HuH-7 (cell line): Measurements from ENCODE around the gene CEACAM18.
"Not testable (repeated sequence)": the region's sequence is repeated elsewhere in the genome, so short reads cannot be mapped to it uniquely, and the experiment has no call there.

Source experiments
- DNase-seq: peaks from one replicate; pipeline ENCODE4 v3.0.0; 2011; ENCODE audit warnings: low spot score

Gene CEACAM18

DNA sequence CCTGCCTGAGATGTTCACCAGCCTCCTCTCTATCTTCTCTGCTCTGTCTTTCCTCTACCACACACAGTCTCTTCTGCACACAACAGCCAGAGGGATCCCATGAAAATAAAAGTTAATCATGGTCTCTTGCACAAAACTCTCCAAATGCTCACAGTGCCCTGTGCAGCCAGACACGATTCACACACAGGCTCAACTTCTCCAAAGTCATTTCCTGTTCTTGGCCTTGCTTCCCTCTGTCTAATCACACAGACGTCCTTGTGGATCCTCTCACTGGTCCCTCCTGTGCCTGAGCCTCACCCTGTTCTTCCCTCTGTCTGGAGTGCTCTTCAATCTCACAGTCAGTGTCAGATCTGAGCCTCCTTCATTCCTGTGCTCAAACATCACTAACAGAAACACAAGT is 15.4 kb downstream of the CEACAM18 start:
- DNase-seq: no peak

DNA sequence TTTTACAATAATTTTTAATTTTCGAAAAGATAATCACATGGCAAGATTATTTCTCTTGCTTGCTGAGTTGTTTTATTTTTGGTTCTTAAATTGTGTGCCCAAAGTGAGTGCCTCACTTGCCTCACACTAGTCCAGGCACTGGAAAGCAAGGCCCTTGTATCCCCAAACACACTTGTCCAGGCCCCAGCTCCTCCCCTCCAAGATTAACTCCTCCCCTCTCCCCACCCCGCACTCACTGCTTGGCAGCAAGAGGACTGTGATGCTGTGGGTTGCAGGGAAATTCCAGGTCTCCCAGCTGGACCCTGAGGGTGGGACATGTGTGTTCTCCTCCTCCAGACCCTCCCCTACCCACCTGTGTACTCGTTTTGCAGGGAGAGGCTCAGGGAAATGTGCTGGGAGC is 19.3 kb downstream of the CEACAM18 start:
- no peak for DNase-seq

DNA sequence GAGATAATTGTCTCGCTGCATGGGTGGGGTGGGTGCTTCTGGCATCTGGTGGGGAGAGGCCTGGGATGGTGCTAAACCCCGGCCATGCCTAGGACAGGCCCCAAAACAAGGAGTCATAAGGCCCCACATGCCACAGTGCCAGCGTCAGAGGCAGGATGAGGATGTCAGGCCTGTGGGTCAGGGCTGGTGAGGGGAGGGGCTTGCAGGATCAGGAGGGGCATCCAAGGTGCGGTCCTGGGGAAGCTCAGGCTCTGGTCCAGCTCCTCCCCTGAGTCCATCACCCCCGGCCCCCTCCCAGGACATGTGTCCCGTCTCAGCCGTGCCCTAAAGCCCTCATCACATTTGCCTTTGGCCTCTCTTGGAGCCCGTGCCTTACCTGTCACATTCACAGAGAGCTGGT is 22.6 kb downstream of the CEACAM18 start:
- not testable (repeated sequence) for DNase-seq

DNA sequence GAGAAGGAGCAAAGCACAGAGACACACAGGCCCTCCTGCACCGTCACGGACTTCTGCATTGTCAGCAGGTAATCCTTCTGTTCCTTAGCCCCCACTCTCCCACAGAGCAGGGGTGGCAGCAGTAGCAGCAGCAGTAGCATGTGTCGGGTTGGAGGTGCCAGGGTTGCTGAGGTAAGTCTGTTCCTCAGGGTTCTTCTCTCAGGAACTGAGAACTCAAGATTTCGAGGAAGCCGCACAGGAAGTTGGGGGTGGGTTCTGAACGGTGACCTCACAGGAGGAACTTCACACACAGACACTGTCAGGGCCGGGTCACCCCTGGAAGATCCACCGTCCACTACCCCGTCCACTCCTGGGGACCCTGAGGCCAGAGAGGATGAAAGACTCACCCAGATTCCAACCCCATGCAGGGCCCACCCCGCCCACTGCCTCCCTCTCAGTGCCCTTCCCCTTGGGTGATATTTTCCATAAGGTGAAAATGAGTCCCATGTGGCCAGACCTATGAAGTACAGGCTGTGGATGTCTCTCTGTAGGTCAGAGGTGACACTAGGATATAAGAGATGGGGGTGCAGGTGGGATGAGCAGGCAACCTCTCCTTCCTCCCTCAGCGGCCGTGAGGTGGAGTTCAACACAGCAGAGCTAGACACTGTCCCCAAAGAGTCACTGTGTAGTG is 23.4 kb downstream of the CEACAM18 start, which contains the start of gene SIGLEC12:
Gene SIGLEC12, minus strand, starts transcription at position 207 of the 670 bp plus-strand sequence. Its CDS starts 67 bp downstream, at position 140.
- no peak for DNase-seq

DNA sequence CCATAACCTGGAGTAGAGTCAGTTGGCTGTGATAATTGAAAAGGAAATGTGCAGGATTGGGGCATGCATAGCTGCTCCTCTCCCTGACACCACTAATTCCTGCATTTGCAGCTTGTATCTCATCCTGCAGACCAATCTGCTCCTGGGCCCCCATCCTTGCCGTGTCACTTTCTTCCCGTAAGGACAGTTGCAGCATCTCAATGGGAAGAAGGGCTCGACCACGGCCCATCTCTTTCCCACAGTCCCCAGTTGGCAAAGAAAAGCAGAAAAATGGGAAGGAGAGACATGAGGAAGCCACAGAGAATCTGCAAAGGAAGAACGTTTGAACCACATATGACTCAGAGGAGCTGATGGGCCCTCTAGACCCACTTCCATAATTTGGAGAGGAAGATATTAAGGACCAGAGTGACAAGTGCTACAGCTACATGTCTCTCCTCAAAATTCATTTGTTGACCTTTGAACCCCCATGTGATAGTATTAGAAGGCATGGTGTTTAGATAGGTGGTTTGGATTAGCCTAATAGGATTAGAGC is 25.0 kb downstream of the CEACAM18 start:
- no peak for DNase-seq

DNA sequence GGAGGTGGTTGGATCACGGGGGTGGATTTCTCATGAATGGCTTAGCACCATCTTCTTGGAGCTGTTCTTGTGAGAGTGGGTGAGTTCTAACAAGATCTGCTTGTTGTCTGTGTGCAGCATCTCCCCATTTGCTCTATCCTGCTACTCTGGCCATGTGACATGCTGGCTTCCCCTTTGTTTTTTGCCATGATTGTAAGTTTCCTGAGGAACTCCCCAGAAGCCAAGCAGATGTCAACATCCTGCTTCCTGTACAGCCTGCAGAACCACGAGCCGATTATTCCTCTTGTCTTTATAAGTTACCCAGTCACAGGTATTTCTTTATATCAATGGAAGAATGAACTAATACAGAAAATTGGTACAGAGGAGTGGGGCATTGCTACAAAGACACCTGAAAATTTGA is 25.6 kb downstream of the CEACAM18 start:
- DNase-seq: no peak

DNA sequence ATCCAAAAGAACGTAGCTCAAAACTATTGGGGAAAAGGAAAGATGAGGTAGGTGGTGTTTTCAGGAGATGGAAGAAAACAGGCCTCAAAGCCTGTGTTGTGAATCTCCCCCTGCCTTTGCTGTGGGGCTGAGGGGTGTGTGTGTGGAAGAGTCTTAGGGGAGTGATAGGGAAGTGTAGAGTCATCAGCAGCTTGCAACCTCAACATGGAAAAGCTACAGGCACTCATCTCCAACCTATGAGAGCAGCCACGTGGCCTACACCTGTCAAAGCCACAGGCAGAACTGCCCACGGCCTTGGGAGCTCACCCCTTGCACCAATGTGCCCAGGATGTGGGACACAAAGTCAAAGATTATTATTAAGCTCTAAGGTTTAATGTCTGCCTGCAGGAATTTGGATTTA is 27.6 kb downstream of the CEACAM18 start:
- DNase-seq: no peak

DNA sequence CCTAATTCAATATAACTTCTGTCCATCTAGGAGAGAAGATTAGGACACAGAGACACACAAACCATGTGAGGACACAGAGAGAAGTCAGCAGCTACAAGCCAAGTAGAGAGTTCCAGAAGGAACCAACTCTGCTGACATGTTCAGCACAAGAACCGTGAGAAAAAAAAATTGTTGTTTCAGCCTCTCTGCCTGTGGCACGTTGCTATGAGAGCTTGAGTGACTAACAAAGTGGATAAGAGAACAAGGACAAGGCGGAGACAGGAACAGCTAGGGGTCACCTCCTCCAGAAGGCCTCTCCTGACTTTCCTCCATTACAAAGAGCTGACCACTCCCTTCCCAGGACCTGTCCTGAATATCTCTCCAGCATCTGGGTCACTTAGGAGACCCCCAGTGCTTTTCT is 28.9 kb downstream of the CEACAM18 start:
- DNase-seq: no peak

DNA sequence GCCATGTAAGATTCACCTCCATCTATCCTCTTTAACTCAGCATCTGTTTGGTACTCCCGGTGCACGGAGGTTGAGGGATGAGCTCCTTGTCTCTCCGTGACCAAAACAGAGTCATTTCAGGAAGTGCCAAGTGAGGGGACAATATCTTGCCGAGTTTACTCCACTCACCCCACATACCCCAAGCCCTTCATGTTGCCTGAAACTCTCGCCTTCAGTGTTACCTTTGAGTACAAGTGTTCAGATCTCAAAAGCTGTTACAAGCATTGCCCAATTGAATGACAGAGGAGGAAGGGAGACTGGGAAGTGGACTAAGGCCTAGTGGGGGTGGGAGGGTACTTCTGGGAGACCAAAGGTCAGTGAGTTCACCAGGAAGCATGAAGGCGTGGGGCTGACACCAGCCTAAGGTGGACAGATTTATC is 29.3 kb downstream of the CEACAM18 start:
- DNase-seq: no peak

DNA sequence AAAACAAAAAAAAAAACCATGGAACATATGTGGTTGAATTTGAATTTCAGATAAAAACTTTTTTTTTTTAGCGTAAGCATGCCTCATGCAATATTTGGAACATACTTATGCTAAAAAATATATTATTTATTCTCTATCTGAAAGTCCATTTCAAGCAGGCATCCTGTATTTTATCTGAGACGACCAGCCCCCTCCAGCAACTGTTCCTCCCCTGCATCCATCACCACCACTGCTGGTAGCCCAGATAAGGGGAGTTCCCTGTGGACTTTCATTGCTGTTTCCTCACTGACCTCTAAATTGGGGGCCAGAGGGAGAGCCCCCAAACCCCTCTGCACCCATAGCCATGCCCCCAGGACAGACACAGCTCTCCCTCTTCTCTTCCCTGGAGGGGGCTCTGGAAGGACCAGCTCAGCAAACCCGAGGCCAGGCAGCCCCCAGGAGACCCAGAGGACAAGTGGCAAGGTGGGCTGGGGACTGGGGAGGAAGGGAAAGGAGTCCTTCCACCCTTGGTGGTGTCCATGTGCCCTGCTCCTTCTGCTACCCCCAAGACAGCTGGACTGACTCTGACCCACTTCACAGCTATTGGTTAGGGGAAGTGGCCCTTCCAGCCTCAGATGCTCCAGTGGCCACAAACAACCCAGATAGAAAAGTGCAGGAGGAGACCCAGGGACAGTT is 29.9 kb downstream of the CEACAM18 start:
- DNase-seq: no peak

DNA sequence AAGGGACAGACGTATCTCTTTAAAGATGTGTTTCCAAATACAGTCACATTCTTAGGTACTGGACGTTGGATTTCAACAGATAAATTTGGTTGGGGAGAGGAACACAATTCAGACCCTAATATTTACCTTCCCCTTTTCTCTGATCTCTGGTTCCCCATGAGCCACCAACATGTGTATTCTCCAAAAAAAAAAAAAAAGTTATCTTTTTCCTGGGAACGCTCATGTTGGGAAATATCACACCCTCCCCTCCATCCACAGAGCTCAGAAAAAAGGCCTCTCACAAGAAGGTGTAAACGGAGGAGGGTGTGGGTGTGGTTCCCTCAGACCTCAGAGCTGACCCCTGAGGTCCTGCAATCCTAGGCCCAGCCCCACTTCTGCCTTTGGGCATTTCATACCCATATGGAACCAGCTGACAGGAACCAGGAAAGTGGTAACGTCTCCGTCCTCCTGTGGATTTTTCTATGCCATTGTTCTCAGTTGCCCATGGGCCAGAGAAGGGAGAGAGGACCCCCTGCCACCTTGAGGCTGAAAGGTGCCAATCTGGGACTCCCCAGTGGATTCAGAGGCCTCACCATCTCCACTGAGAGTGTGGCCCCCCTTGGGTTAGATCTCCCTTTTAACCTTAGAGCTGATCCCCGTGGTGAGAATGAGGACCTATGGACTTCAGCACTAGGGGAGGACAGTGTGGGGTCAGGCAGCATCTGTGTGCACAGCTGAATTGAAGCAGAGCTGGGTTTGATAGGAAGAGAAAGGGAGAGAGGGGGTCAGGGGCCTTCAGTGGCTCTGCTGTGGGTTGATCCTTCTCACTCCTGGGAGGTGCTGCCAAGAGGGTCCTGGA is 31.7 kb downstream of the CEACAM18 start:
- DNase-seq: no peak

DNA sequence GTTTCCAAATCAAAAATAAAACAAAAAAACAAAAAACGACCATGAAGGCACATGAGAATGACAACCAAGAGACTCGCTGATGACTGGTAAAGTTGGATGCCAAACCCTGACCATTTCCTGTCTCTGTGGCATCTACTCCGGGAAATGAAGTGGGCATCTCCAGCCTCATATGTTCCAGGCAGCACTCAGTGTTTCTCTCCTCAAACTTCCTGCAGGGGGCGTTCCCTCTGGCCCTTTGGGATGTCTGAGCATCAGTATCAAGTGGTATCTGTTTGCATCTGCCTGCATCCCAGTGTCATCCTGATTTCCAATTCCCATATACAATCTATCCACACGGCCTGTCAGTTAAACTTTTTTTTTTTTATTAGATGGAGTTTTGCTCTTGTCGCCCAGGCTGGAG is 33.0 kb downstream of the CEACAM18 start:
- DNase-seq: peak; percentile 14

DNA sequence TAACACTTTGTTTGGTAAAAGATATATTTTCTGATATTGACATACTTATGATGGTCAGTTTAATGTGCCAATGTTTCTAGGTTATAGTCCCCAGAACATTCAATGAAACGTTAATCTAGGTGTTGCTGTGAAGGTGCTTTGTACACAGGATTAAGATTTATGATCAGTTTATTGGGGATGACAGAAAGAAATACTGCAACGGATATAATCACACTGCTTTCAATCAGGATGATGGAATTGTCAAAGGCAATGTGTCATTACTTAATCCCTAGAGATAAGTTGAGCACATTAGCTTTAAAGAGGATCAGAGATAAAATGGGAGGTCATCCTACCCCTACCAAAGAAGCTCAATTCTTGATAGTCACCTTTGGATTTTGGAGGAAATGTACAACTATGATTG is 35.6 kb downstream of the CEACAM18 start:
- no peak for DNase-seq

DNA sequence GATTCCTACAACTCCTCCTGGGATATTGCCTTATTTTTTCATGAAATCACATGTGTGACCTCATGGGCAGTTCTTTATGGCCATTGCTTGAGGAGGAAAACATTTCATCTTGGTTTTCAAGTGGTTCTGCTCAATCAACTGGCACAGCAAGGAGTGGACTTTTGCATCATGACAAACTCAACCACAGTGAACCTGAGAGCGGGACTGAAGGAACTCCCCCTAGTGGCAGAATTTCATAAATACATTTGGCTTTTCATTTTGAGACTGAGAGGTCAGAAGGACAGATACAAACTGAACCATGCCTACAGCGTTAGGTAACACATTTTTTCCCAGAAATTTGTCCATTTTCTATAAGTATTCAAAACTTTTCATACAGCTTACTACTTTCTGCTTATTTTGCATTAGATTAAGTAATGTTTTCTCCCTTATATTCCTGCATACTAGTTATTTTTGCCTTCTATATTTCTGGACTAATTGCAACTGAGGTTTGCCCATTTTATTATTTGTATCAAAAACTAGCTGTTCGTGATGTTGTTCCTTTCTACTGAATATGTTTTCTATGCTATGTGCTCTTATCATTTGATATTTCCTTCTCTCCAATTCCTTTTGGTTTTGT is 36.6 kb downstream of the CEACAM18 start:
- DNase-seq: peak; percentile 48

DNA sequence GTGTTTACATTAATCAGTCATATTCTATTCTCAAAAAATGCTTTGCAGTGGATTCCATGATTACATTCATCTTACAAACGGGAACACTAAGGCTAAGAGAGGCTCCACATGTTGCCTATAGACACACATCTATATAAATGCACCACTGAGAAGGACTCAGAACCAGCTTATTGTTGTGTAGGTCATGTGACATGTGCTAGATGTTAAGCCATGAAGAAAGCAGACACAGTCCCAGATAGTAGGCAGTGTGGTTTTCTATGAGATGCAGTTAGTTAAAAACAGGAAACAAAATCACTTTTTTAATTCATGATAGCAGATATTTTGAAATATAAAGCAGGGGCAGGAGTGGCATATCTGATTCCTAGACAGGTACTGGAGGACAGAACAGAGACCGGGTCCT is 42.4 kb downstream of the CEACAM18 start:
- no peak for DNase-seq

DNA sequence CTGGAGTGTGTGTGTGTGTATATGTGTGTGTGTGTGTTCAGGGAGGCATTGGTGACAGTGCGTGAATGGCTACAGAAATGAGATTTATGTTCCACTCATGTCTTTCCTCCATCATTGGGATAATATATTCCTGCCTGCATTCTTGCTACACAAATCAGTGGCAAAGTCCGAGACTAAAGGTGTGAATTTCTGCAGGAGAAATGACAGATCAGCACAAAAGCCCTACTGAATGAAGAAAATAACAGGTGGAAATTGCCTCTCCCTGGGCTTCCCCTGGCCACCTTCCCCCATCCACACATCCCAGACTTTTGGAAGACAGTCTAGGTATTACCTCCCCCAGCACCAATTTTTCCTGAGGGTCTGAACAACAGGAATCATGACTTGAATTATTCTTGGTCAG is 43.0 kb downstream of the CEACAM18 start:
- DNase-seq: no peak

DNA sequence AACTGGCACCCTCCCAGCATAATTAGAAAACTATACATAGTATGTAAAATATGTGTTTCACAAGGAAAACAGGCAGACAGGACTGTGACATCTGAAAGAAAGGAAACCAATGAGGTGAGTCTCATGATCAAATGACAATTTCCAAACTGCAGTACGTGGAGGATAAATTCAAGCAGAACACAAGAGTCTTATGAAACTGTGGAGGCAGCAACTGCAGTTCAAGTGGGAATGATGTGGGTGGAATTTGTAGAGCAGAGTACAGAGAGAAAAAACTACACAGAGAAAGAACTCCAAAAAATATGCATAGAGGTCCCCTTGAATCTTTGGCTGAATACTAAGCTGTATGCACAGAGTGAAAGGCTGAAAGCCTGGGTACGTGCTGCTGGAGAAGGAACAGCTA is 43.4 kb downstream of the CEACAM18 start:
- DNase-seq: no peak

DNA sequence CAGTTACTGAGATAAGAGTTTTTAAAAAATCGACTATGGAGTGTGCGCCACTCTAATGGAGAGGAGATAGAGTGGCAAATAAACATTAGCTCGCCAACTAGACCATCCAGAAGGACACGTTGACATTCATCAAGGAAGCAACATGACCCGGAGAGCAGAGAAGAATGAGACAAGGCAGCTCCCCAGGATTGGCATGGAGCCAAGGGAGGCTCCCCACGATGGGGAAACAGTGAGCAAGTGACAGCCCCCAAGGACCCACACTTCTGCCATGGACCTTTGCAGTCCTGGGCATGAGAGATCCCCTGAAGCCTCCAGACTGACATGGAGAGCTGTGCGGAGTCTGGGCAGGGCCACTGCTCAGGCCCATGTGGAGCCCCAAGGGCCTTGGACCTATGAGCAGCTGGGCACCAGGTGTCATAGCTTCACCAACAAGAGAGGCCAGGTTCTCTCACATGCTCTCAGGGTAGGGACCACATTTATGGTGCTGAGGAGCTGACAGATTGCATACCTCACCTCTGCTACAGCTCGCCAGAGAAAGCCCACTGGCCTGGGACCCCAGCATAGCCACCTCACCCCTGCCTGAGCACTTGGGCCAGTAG is 46.4 kb downstream of the CEACAM18 start:
- no peak for DNase-seq

DNA sequence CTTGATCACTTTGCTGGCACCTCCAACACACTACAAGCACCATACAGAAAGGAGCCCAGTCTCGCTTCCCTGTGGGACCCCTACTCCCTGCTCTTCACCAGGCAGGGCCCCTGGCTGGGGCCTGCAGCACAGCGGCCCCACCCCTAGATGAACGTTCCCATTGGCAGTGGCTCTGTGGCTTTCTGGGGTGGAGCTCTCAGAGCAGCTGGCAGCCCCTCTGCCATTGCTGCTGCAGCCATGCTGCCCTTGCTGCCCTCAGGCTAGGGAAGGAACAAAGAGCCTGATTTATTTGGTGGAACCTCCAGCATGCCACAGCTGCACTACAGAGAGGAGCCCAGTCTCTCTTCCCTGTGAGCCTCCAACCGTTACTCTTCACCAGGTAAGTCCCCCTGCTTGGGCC is 47.3 kb downstream of the CEACAM18 start:
- DNase-seq: no peak

DNA sequence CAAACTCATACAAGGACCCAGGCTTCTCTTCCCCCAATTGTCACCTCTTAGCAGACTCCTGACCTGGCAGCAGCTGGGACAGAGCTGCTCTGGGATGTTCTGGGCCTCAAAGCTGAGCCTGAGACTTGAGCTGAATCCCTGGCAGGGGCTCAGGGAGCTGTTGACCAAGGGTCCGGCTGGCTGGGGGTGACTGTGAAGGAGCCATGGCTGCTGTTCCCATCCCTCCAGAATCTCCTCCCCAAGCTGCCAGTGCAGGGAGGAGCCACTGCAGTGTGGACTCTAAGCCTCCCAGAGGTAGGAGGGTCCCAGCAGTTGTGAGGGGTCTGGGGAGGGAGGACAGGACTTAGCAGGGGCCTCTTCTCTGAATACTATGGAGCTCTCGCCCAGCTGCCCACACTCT is 51.0 kb downstream of the CEACAM18 start:
- no peak for DNase-seq

DNA sequence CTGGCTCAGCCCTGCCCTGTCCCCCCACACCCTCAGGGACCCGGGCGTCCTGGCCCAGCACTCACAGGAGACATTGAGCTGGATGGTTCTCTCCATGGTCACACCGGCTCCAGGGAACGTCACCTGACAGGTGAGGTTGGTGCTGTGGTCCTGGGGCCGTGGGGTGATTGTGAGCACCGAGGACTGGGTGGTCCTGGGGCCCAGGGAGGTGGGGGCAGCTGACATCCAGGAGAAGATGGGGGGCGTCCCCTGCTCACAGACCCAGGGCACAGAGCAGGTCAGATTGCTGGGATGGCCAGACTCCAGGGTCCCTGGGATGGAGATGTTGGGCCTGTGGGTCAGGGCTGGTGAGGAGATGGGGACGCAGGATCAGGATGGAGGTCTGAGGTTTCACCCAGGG is 52.3 kb downstream of the CEACAM18 start:
- no peak for DNase-seq
